T-helper 1 cell treated with Interleukin-12 subunit alpha and Interleukin-12 subunit beta and Interleukin-4 antibody, amounts not matched to agents 30 ng/mL and 1 ng/mL, for 36 hours (primary cell): ENCODE measurements around the gene CLDN22. TPM values are rescaled to one million over a fixed set of nuclear protein-coding genes. Genes with fewer than 3 reads are reported as not detected.
"Not testable (repeated sequence)": the region's sequence is repeated elsewhere in the genome, so short reads cannot be mapped to it uniquely, and the experiment has no call there.

Experiments used
- intact Hi-C: fragments of 100-400 bp; cut with micrococcal nuclease; formaldehyde crosslinking; loops from one replicate; pipeline ENCODE4 v1.15.1; 2024
- total RNA-seq: library from RNA; stranded (reverse); gene quantifications from 2 replicates; pipeline ENCODE4 v1.2.3, GENCODE V29; 2022

Gene CLDN22
- total RNA-seq, 1 donor from 2014 or later = not detected

GRCh38 chr4:183347566-183347965 is 27.5 kb upstream of the CLDN22 start:
- intact Hi-C loops = no loop called here

GRCh38 chr4:183347146-183347545 is 27.1 kb upstream of the CLDN22 start:
- intact Hi-C loops = no loop called here

GRCh38 chr4:183345261-183345660 is 25.2 kb upstream of the CLDN22 start:
- intact Hi-C loops = no loop called here

GRCh38 chr4:183344523-183345255 is 24.6 kb upstream of the CLDN22 start:
- intact Hi-C loops = no loop called here

- intact Hi-C loops = no loop called here
Measured at GRCh38 chr4:183343730-183344129, 23.7 kb upstream of the CLDN22 start.

GRCh38 chr4:183342541-183343533 is 22.8 kb upstream of the CLDN22 start:
- intact Hi-C loops = no loop called here

GRCh38 chr4:183337833-183338232 is 17.8 kb upstream of the CLDN22 start:
- intact Hi-C loops = no loop called here

- intact Hi-C loops = no loop called here
Measured at GRCh38 chr4:183337349-183337748, 17.3 kb upstream of the CLDN22 start.

GRCh38 chr4:183335369-183335940 is 15.4 kb upstream of the CLDN22 start:
- intact Hi-C loops = no loop called here

GRCh38 chr4:183333983-183334382 is 13.9 kb upstream of the CLDN22 start:
- intact Hi-C loops = no loop called here

- intact Hi-C loops = no loop called here
Measured at GRCh38 chr4:183333202-183333601, 13.1 kb upstream of the CLDN22 start.

GRCh38 chr4:183332447-183332846 is 12.4 kb upstream of the CLDN22 start:
- intact Hi-C loops = no loop called here

- intact Hi-C loops = no loop called here
Measured at GRCh38 chr4:183330841-183331240, 10.8 kb upstream of the CLDN22 start.

- intact Hi-C loops = no loop called here
Measured at GRCh38 chr4:183329954-183330742, 10.1 kb upstream of the CLDN22 start.

- intact Hi-C loops = no loop called here
Measured at GRCh38 chr4:183329244-183329643, 9.2 kb upstream of the CLDN22 start.

- intact Hi-C loops = no loop called here
Measured at GRCh38 chr4:183328832-183329231, 8.8 kb upstream of the CLDN22 start.

- intact Hi-C loops = no loop called here
Measured at GRCh38 chr4:183327827-183328226, 7.8 kb upstream of the CLDN22 start.

- intact Hi-C loops = no loop called here
Measured at GRCh38 chr4:183326853-183327252, 6.8 kb upstream of the CLDN22 start.

- intact Hi-C loops = not testable (repeated sequence)
Measured at GRCh38 chr4:183326387-183326786, 6.3 kb upstream of the CLDN22 start.

GRCh38 chr4:183324619-183325018 is 4.5 kb upstream of the CLDN22 start:
- intact Hi-C loops = loop anchor here (5.0 kb wide), 1 partner anchor 73 kb away; no protein-coding TSS in a partner anchor

- intact Hi-C loops = loop anchor here (5.0 kb wide), 1 partner anchor 73 kb away; no protein-coding TSS in a partner anchor
Measured at GRCh38 chr4:183324056-183324455, 4.0 kb upstream of the CLDN22 start.
